Naive B cell (primary cell): ENCODE results near the gene OR6B2. TPM values are rescaled to one million over a fixed set of nuclear protein-coding genes. Genes with fewer than 3 reads are reported as not detected.

Experiments used
- ATAC-seq, 2 donors: fragments of 150-1000 bp; cut with Tn5 transposase; 2 replicates each; pipeline ENCODE4 v1.10.0; 2021; ENCODE audit warnings: low read depth in 2 of 2, mild to moderate bottlenecking in 2 of 2, moderate library complexity in 2 of 2
- DNase-seq: peaks from one replicate; pipeline ENCODE4 v3.0.0; 2022
- H3K27ac Mint-ChIP-seq, 6 donors: one replicate each; pipeline ENCODE4 v1.8.0; 2020 to 2022; ENCODE audit warnings: mild to moderate bottlenecking in 6 of 6, mixed read lengths in 6 of 6, moderate library complexity in 5 of 6, inconsistent platforms in 2 of 6
- H3K27me3 Mint-ChIP-seq, 3 donors: one replicate each; pipeline ENCODE4 v1.8.0; 2021 to 2022; ENCODE audit warnings: mixed read lengths in 3 of 3, mild to moderate bottlenecking in 1 of 3
- H3K36me3 Mint-ChIP-seq, 2 donors: one replicate each; pipeline ENCODE4 v1.8.0; 2020 to 2022; ENCODE audit warnings: mixed read lengths in 2 of 2, inconsistent platforms in 1 of 2, mild to moderate bottlenecking in 1 of 2
- H3K4me1 Mint-ChIP-seq, 3 donors: one replicate each; pipeline ENCODE4 v1.8.0; 2020 to 2022; ENCODE audit warnings: mixed read lengths in 3 of 3, inconsistent platforms in 1 of 3, mild to moderate bottlenecking in 1 of 3, moderate library complexity in 1 of 3
- H3K4me3 Mint-ChIP-seq, 8 donors: one replicate each; pipeline ENCODE4 v1.8.0; 2020 to 2022; ENCODE audit warnings: mild to moderate bottlenecking in 8 of 8, mixed read lengths in 8 of 8, moderate library complexity in 8 of 8, inconsistent platforms in 2 of 8
- H3K9me3 Mint-ChIP-seq, 7 donors: one replicate each; pipeline ENCODE4 v1.8.0; 2020 to 2022; ENCODE audit warnings: mixed read lengths in 7 of 7, mild to moderate bottlenecking in 5 of 7, inconsistent platforms in 2 of 7, moderate library complexity in 1 of 7
- polyA plus RNA-seq, 6 donors: library from polyadenylated mRNA; unstranded; fragments of 300-500 nt; fragmentation: Illumina TruSeq; gene quantifications; one replicate each; pipeline ENCODE4 v1.2.3, GENCODE V29; 2021; ENCODE audit warnings: low read depth in 6 of 6

OR6B2 gene
- polyA plus RNA-seq, 6 donors from 2014 or later, result not detected

DNA sequence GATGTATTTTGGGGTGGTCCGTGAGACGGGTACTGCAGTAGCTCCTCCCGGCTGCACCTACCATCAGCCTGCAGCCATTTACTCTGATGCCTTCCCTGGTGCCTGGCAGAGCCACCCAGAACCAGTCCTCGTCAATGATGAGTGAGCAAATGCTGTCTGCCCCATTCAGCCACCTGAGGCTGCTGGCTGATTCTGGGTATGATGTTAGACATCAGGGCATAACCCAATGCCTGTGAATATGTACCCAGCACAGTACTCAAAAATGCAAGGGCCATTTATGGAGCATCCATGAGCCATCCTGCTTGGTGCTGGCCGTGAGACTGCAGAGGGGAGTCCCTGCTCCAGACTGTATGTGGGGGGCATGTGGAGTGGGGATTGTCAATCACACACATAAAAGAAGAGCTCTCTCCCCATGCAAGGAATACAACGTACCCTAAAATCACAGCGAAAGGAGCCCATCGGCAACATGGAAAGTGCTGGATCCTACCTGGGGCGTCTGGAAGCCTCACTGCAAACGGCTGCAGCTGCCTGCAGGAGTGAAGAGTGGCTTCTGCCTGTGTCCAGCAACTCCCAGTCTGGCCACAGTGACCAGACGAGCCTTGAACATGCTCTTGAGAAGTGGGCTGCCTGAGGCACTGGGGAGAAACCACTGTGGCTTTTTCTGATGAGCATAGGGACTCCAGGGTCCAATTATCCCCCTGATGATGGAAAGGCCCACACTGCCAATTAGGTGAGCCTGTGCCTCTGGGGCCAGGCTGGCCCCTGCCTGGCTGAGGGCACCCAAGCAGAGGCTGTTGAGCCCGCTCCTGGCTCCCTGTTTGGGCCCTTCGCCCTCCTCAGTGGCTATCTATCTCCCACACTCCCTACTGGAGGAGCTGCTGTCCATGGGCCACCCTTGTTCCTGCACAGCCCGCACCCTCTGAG, 2.4 kb upstream of the OR6B2 start:
- Mint-ChIP-seq H3K9me3 (no peaks in the 10 kb centered on the region), H3K4me3 (no peak overlapping the region), H3K27ac (no peak overlapping the region), H3K36me3 (no peaks in the 10 kb centered on the region), H3K4me1 (no peaks in the 10 kb centered on the region), H3K27me3 (peaks cover 16 to 49% (median 46%) of the 10 kb centered on the region in 3 donors)
- ATAC-seq (no peak), DNase-seq (no peak)

DNA sequence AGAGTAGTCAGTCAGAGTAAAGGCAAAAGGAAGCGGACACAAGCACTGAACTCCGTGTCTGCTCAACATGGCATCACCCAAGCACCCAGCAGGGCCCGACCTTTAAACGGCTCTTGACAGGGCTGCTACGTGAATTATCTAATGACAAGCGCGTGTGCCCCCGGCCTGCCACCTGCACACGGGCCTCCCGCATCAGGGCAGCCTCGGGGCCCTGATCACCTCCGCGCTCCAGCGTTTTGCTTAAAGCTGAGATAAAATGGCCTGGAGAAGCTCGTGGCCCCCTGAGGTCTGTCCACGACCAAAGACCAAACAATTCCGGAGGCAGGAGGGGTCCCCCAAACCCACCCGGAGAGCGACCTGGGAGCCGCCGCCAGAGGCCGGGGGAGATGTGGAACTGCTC, 5.5 kb downstream of the OR6B2 start:
- peak; percentile 27 to 29 for ATAC-seq
- DNase-seq, result no peak
- H3K27me3 Mint-ChIP-seq, result peaks cover 0 to 9% (median 7%) of the 10 kb centered on the region in 3 donors
- peaks cover 8 to 10% of the 10 kb centered on the region in 2 donors for H3K36me3 Mint-ChIP-seq
- peaks cover 17 to 34% (median 23%) of the 10 kb centered on the region in 3 donors for H3K4me1 Mint-ChIP-seq
- peak overlapping the region; percentile 91 to 98 (median 98) for H3K27ac Mint-ChIP-seq
- H3K9me3 Mint-ChIP-seq, result no peaks in the 10 kb centered on the region
- H3K4me3 Mint-ChIP-seq, result peak overlapping the region; percentile 88 to 97 (median 94)

DNA sequence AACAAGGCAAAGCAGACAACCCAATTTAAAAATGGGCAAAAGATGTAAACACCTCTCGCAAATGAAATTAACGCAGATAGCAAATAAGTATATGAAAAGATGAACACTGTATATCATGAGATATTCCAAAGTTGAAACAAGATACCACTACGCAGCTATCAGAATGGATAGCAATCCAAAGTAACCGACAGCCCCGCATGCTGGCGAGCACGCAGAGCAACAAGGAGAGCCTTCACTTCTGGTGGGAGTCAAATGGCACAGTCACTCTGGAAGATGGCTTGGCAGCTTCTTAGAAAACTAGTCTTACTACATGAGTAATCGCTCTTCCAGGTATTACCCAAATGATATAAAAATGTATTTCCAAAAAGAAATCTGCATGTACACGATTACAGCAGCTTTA, 6.4 kb downstream of the OR6B2 start:
- H3K36me3 Mint-ChIP-seq, result peaks cover 8 to 10% of the 10 kb centered on the region in 2 donors
- peaks cover 0 to 5% (median 0%) of the 10 kb centered on the region in 3 donors for H3K27me3 Mint-ChIP-seq
- H3K4me3 Mint-ChIP-seq, result peak overlapping the region; percentile 71 to 97 (median 92)
- H3K27ac Mint-ChIP-seq, result peak overlapping the region in 5 of 6 donors; percentile 34 to 98 (median 91)
- ATAC-seq, result no peak
- no peak for DNase-seq
- peaks cover 21 to 34% (median 27%) of the 10 kb centered on the region in 3 donors for H3K4me1 Mint-ChIP-seq
- no peaks in the 10 kb centered on the region for H3K9me3 Mint-ChIP-seq

DNA sequence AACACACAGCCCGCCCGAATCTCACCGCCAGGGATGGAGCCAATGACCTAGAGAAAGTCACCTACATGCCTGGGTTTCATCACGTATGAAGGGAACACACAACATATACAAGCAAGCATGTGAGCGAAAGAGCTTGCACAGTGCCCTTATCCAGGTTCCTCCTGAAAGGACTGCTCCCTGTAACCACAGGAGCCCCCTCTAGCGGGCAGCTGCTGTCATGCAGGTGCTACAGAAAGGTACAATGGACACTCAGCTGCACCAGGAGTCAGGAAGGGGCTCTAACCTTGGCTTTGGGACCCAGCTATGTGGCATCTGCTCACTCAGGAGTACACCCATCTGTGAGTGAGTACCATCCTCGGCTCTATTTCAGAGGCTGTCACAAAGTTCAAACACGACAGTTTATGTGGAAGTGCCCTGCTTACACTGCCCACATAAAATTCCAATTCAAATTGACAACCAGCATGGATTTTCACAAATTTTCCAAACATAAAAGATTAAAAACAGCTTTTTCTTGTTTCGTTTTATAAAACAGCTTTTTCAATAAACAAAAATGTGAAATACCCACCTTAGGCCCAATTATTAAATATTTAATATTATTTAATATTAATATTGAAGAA, 8.6 kb downstream of the OR6B2 start:
- H3K27ac Mint-ChIP-seq, result no peak overlapping the region
- peaks cover 8 to 28% of the 10 kb centered on the region in 2 donors for H3K36me3 Mint-ChIP-seq
- H3K9me3 Mint-ChIP-seq, result no peaks in the 10 kb centered on the region
- ATAC-seq (no peak), DNase-seq (peak; percentile 49)
- H3K4me1 Mint-ChIP-seq, result peaks cover 28 to 44% (median 32%) of the 10 kb centered on the region in 3 donors
- H3K27me3 Mint-ChIP-seq, result peaks cover 0 to 2% (median 0%) of the 10 kb centered on the region in 3 donors
- peak overlapping the region in 1 of 8 donors; percentile 79 for H3K4me3 Mint-ChIP-seq

DNA sequence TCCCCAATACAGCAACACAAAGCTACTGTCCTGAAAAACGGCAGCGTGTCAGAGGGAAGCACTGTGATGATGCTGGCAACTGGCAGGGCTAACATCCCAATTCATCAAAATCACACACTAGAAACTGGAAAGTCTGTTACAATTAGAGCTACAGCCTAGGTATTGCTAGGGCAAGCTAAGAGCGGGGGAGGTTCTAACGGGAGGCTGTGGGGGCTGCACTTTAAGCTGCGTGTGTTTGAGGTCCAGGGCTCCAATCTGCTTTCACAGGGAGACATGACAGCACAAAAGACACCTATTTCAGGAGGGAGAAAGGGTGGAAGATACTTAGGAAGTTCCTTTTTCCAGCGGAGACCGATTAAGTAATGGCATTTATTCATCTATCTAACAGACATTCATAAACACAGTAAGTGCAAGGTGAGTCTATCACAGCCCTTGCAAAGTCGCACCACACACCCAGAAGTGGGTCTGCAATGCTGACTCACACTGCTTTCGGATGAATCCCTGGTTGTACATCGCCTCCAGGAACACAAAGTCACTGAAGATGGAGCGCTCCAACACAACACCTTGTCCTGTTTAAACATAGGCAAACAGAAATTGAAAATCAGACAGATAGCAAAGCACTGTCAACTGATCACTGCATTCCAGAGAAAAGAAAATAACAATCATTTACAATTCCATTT, 12.0 kb downstream of the OR6B2 start:
- DNase-seq (no peak), ATAC-seq (no peak)
- H3K27me3 Mint-ChIP-seq, result no peaks in the 10 kb centered on the region
- H3K4me3 Mint-ChIP-seq, result no peak overlapping the region
- H3K9me3 Mint-ChIP-seq, result no peaks in the 10 kb centered on the region
- H3K27ac Mint-ChIP-seq, result peak overlapping the region in 1 of 6 donors; percentile 0
- peaks cover 21 to 29% (median 23%) of the 10 kb centered on the region in 3 donors for H3K4me1 Mint-ChIP-seq
- peaks cover 12 to 29% of the 10 kb centered on the region in 2 donors for H3K36me3 Mint-ChIP-seq

DNA sequence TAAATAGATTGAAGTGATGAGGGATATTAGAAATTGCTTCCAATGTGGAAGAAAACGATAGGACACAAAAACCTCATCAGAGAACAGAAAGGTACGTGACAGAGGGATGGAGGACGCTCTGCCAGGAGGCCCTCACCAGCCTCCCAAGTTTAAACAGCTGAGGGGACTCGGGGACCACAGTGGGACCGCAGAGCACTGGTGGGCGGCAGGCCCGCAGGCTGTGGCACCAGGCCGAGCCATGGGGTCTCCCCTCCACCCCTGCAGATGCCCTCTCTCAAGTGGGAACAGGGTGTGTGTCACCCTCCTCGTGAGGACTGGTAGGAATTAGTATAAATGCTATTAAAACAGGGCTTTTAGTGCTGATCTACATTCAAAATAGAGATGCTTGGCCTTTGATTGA, 15.9 kb downstream of the OR6B2 start:
- Mint-ChIP-seq H3K27ac (no peak overlapping the region), H3K4me1 (peaks cover 11 to 13% (median 12%) of the 10 kb centered on the region in 3 donors), H3K36me3 (peaks cover 24 to 29% of the 10 kb centered on the region in 2 donors), H3K9me3 (no peaks in the 10 kb centered on the region), H3K4me3 (no peak overlapping the region), H3K27me3 (no peaks in the 10 kb centered on the region)
- DNase-seq (no peak), ATAC-seq (no peak)

DNA sequence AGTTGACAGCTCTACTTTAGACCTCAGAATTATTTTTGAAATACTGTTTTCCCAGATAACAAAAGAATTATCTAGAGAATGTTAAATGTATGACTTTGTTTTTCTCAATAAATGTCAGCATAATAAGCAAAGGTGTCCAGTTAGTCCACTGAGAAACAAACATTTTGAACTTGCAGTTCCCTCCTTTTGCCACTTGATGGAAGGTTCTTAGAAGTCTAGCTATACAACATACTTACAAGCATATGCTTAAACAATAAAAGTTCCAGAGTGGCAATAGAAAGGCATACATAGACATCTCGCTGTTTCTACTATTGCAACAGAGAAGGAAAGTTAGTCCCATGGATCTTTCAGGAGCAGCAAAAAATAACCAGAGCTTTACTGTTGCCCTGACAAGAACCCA, 16.9 kb downstream of the OR6B2 start:
- ATAC-seq (no peak), DNase-seq (no peak)
- Mint-ChIP-seq H3K9me3 (no peaks in the 10 kb centered on the region), H3K4me1 (peaks cover 7 to 12% (median 8%) of the 10 kb centered on the region in 3 donors), H3K36me3 (peaks cover 29% of the 10 kb centered on the region in 2 donors), H3K4me3 (no peak overlapping the region), H3K27me3 (no peaks in the 10 kb centered on the region), H3K27ac (peak overlapping the region in 1 of 6 donors; percentile 32)

DNA sequence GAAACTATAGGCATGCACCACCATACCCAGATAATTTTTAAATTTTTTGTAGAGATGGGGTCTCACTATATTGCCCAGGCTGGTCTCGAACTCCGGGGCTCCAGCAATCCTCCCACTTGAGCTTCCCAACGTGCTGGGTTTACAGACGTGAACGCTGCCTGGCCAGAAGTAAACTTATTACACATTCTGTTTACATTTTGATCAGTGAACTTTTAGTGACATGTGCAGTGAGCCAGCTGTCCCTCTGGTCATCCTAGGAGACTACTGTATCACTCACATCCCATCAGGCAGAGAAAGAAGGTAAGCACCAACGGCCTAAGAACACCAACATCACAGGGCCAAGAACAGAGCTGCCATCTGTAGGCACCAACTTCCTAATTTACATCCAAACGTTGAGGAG, 27.2 kb downstream of the OR6B2 start:
- peak overlapping the region in 1 of 6 donors; percentile 36 for H3K27ac Mint-ChIP-seq
- H3K36me3 Mint-ChIP-seq, result peaks cover 19 to 36% of the 10 kb centered on the region in 2 donors
- no peaks in the 10 kb centered on the region for H3K27me3 Mint-ChIP-seq
- ATAC-seq, result no peak
- DNase-seq, result no peak
- no peaks in the 10 kb centered on the region for H3K9me3 Mint-ChIP-seq
- no peak overlapping the region for H3K4me3 Mint-ChIP-seq
- peaks cover 0 to 5% (median 0%) of the 10 kb centered on the region in 3 donors for H3K4me1 Mint-ChIP-seq

DNA sequence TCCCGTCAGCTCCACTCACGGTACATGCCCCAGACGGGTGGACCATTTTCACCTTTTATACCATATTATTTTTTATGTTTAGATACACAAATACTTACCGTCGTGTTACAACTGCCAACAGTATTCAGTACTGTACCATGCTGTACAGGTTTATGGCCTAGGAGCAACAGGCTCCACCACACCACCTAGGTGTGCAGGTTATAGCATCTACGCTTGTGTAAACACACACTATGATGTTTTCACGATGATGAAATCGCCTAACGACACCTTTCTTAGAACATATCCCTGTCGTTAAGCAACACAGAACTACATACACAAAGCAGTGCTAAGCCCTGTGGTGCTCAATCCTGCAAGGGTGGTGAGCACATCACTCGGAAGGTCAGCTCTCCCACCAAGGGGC, 29.6 kb downstream of the OR6B2 start:
- peaks cover 0 to 4% (median 0%) of the 10 kb centered on the region in 3 donors for H3K4me1 Mint-ChIP-seq
- H3K9me3 Mint-ChIP-seq, result no peaks in the 10 kb centered on the region
- DNase-seq (no peak), ATAC-seq (no peak)
- H3K27me3 Mint-ChIP-seq, result no peaks in the 10 kb centered on the region
- H3K27ac Mint-ChIP-seq, result no peak overlapping the region
- peaks cover 11 to 26% of the 10 kb centered on the region in 2 donors for H3K36me3 Mint-ChIP-seq
- H3K4me3 Mint-ChIP-seq, result no peak overlapping the region

DNA sequence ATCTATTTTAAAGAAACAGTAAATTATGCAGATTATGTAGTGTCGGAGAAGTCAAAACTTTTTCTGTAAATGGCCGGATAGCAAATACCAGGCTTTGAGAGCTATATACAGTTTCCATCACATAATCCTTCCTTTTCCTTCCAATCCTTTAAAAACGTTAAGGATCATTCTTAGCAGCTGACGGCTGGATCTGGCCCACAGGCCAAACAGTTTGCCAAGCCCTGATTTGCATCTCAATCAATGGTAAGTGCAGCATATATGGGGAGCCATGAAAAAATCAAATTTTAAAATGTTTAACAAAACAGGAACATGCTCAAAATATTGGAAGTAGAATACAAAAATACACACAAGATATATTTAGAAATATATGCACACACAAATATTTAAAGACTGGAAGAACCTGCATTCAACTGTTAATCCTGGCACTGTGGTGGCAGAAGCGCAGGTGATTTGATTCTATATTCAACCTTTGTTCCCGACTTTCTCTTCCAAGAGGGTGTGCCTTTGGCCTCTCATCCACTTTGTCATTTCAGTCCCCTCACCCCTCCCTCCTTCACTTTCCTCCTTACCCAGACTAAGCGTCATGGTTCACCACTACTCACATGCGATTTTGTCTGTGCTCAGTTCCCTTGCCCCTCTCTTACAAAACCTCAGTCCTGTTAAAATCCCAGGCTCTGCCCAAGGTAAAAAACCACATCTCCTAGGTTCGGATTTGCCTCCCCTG, 32.4 kb downstream of the OR6B2 start:
- Mint-ChIP-seq H3K27me3 (no peaks in the 10 kb centered on the region), H3K27ac (peak overlapping the region in 1 of 6 donors; percentile 73), H3K36me3 (peaks cover 18 to 24% of the 10 kb centered on the region in 2 donors), H3K9me3 (no peaks in the 10 kb centered on the region), H3K4me1 (peaks cover 0 to 4% (median 0%) of the 10 kb centered on the region in 3 donors), H3K4me3 (no peak overlapping the region)
- no peak for DNase-seq
- no peak for ATAC-seq

DNA sequence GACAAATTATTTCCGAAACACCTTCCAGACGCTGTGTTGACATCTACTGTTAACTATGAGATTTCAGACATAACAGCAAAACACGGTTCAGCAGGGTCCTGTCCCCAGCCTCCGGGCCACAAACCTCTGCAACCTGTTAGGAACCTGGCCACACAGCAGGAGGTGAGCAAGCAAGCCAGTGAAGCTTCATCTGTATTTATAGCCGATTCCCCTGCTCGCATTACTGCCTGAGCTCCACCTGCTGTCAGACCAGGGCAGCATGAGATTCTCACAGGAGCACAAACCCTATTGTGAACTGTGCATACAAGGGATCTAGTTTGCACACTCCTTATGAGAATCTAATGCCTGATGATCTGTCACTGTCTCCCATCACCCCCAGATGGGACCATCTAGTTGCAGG, 36.1 kb downstream of the OR6B2 start:
- H3K4me3 Mint-ChIP-seq, result no peak overlapping the region
- DNase-seq, result no peak
- no peaks in the 10 kb centered on the region for H3K9me3 Mint-ChIP-seq
- H3K27me3 Mint-ChIP-seq, result no peaks in the 10 kb centered on the region
- no peak overlapping the region for H3K27ac Mint-ChIP-seq
- H3K4me1 Mint-ChIP-seq, result peaks cover 0 to 4% (median 0%) of the 10 kb centered on the region in 3 donors
- H3K36me3 Mint-ChIP-seq, result peaks cover 14 to 28% of the 10 kb centered on the region in 2 donors
- ATAC-seq, result no peak

DNA sequence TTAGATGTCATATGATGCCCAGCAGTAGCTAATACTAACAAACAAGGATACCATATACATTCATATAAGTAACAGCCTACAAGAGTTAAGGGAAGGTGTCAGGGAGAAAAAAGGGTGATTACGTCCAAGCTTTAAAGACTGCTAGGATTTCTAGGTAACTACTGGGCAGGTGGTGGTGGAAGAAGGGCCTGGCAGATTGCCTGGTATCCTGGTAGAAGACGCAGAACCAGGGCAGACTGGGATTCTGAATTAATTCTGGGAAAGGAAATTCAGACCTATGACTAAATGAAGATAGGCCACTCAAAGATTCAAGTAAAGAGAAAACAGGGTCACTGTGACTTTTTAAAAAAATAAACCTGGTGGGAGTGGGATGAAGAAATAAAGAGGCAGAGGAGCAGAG, 36.9 kb downstream of the OR6B2 start:
- H3K27me3 Mint-ChIP-seq, result no peaks in the 10 kb centered on the region
- H3K9me3 Mint-ChIP-seq, result no peaks in the 10 kb centered on the region
- no peak for ATAC-seq
- DNase-seq, result no peak
- H3K4me1 Mint-ChIP-seq, result peaks cover 0 to 4% (median 0%) of the 10 kb centered on the region in 3 donors
- no peak overlapping the region for H3K4me3 Mint-ChIP-seq
- H3K27ac Mint-ChIP-seq, result no peak overlapping the region
- H3K36me3 Mint-ChIP-seq, result peaks cover 21 to 34% of the 10 kb centered on the region in 2 donors
